Measurements from ENCODE around the gene SLC45A1.

DNA sequence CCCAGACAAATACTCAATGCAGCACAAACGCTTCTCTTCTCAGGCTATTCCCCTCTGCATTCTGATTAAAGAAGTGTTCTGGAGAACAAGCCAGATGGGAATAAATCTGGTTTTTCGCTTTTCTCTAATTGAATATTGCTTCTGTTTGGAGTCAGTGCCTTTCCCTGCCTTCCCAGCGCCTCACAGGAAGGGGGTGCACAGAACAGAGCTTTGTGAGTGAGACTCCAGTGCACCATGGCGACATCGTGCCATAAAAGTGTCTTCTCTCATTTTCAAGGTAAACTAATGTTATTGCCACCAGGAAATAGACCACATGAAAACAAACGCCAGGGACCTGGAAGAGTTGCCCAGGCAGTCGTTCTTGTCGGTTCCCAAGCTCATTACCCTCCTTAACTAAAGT is 43.6 kb upstream of the SLC45A1 start:
- TF ChIP-seq POLR2A (IDR thresholded peaks at IDR 0.05) (no peak), CTCF (IDR thresholded peaks at IDR 0.05) (no peak), POLR2AphosphoS5 (IDR thresholded peaks at IDR 0.05) (no peak)
